Adrenal gland (tissue), 12 donors: ENCODE data around the gene PRKD3. TPM values are rescaled to one million over a fixed set of nuclear protein-coding genes. Genes with fewer than 3 reads are reported as not detected.
A peak's percentile ranks its signal among the peaks of the same experiment; 100 is the strongest.
"Not testable (repeated sequence)": the region's sequence is repeated elsewhere in the genome, so short reads cannot be mapped to it uniquely, and the experiment has no call there.

Experiments
- DNase-seq, 7 donors: peaks; one replicate each; pipeline ENCODE4 v3.0.0-alpha.2; 2019 to 2020
- H3K27ac ChIP-seq, 5 donors: fragments of 200-600 bp; sonication (generic) in 4 of 5; 1 replicate in 3 of 5; 2 replicates in 2 of 5; pipeline versions ENCODE4 v1.5.1 to v1.8.0; 2016 to 2020; ENCODE audit warnings: mild to moderate bottlenecking in 1 of 5
- H3K27me3 ChIP-seq: fragments of 200-600 bp; 2 replicates; pipeline ENCODE4 v1.8.0; 2021
- H3K36me3 ChIP-seq, 2 donors: fragments of 200-600 bp; replicated peaks in 1 of 2; 1 replicate in 1 of 2; 2 replicates in 1 of 2; pipeline versions ENCODE4 v1.5.1 to v1.8.0; 2018 to 2022
- H3K4me1 ChIP-seq, 2 donors: fragments of 200-600 bp; replicated peaks in 1 of 2; 1 replicate in 1 of 2; 2 replicates in 1 of 2; pipeline versions ENCODE4 v1.5.1 to v1.8.0; 2018 to 2021
- H3K4me3 ChIP-seq, 4 donors: fragments of 200-600 bp; sonication (generic) in 3 of 4; one replicate each; pipeline ENCODE4 v1.5.1; 2016 to 2018
- H3K9me3 ChIP-seq, 3 donors: fragments of 200-600 bp; sonication (generic) in 1 of 3; replicated peaks in 1 of 3; 1 replicate in 2 of 3; 2 replicates in 1 of 3; pipeline versions ENCODE4 v1.5.1 to v1.8.0; 2016 to 2021
- POLR2A ChIP-seq, 2 donors: fragments of 450-650 bp; IDR thresholded peaks; one replicate each; pipeline ENCODE4 v1.6.1; 2017; ENCODE audit warnings: antibody characterized with exemption in 2 of 2, mild to moderate bottlenecking in 2 of 2, moderate library complexity in 1 of 2
- WGBS, 4 donors: extraction: QIAGEN DNeasy Blood & Tissue Kit in 2 of 4; methylation state at CpG; one replicate each; pipeline versions ENCODE4 v1.1.5 to v1.1.7; 2013 to 2017; 5-methylcytosine and 5-hydroxymethylcytosine counted together
- intact Hi-C, 2 donors: fragments of 100-400 bp; cut with DNase I; formaldehyde crosslinking; loops; one replicate each; pipeline versions ENCODE4 v1.14.1 to v1.15.0; 2022 to 2023
- polyA plus RNA-seq, 3 donors: library from polyadenylated mRNA; stranded (reverse); fragments of 200-250 nt in 2 of 3; fragments of 350-450 nt in 1 of 3; fragmentation: Illumina TruSeq in 1 of 3; extraction: RNeasy Lipid Tissue Mini Kit (QIAGEN cat#74804) in 1 of 3; gene quantifications; one replicate each; pipeline ENCODE4 v1.2.3, GENCODE V29; 2013 to 2014
- total RNA-seq, 9 donors: library from RNA; depleted of rRNA in 4 of 9; stranded (reverse); fragments of >200 nt in 4 of 9; fragments of 120-200 nt in 1 of 9; fragmentation: NEBNext Ultra II Directional in 1 of 9; extraction: Animal tissue kit (Norgen Biotek cat#: 25700) in 1 of 9; gene quantifications; one replicate each; pipeline versions ENCODE4 v1.1.0 to v1.2.4, GENCODE V29; 2013 to 2023
- TF ChIP-seq, protein P1 (sequence below), 6 experiments: fragments of 450-650 bp in 4 of 6; fragments of 200-600 bp in 2 of 6; sonication (generic) in 1 of 6; IDR thresholded peaks; 1 replicate in 5 of 6; 2 replicates in 1 of 6; pipeline versions ENCODE4 v1.5.1 to v1.8.0; 2016 to 2021; ENCODE audit warnings: antibody characterized with exemption in 6 of 6, mild to moderate bottlenecking in 2 of 6, moderate library complexity in 1 of 6
- donor health status: healthy with polysubstance abuse.
- donor health status: Bipolar disorder and iron deficiency.
- donor health status: DM: yes; HTN: yes; CAD: no.
- donor health status: DM: no; HTN: no; CAD: no.
- donor health status: DM: no; HTN: no; CAD: no.
- donor health status: DM: yes; HTN: yes; CAD: no.

PRKD3 gene
- total and polyA plus RNA-seq, 12 donors, result 10.9 to 136 (median 49.3) TPM

DNA sequence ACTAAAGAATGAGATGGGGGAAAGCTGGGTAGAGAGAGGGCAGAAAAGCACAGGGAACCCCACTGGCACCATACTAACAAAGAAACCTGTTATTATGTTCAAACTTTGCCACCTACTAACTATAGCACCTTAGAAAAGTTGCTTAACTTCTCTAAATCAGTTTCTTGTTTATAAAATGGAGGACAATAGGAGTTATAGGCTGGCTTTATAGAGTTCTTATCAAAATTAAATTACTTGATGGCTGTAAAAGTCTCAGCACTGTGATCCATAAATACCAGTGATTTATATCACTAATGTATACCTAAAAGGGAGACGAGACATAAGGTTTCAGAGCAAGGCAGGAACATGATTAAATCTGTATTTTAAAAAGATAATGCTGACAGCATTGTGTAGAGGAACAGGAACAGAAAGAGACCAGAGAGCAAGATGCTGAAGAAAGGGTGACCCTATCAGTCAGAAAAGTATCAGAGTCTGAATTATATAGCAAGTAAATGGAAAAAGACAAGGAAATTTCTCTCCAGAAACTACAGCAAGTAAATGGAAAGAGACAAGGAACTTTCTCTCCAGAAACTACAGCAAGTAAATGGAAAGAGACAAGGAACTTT is 29.1 kb downstream of the PRKD3 start:
- Histone ChIP-seq H3K9me3 (no peaks in the 10 kb centered on the region), H3K27ac (no peak overlapping the region), H3K36me3 (no peaks in the 10 kb centered on the region), H3K4me1 (peaks cover 0 to 11% of the 10 kb centered on the region in 2 donors), H3K27me3 (no peaks in the 10 kb centered on the region), H3K4me3 (no peak overlapping the region)
- DNase-seq, result no peak
- intact Hi-C loops, result no loop called here
- WGBS, 4 donors, result 72 to 86% (median 81%) methylated on average over 1 of the region's 1 CpG
- TF ChIP-seq, protein P1, sequence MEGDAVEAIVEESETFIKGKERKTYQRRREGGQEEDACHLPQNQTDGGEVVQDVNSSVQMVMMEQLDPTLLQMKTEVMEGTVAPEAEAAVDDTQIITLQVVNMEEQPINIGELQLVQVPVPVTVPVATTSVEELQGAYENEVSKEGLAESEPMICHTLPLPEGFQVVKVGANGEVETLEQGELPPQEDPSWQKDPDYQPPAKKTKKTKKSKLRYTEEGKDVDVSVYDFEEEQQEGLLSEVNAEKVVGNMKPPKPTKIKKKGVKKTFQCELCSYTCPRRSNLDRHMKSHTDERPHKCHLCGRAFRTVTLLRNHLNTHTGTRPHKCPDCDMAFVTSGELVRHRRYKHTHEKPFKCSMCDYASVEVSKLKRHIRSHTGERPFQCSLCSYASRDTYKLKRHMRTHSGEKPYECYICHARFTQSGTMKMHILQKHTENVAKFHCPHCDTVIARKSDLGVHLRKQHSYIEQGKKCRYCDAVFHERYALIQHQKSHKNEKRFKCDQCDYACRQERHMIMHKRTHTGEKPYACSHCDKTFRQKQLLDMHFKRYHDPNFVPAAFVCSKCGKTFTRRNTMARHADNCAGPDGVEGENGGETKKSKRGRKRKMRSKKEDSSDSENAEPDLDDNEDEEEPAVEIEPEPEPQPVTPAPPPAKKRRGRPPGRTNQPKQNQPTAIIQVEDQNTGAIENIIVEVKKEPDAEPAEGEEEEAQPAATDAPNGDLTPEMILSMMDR (IDR thresholded peaks at IDR 0.05), result no peak
- no peak for TF ChIP-seq POLR2A (IDR thresholded peaks at IDR 0.05)

DNA sequence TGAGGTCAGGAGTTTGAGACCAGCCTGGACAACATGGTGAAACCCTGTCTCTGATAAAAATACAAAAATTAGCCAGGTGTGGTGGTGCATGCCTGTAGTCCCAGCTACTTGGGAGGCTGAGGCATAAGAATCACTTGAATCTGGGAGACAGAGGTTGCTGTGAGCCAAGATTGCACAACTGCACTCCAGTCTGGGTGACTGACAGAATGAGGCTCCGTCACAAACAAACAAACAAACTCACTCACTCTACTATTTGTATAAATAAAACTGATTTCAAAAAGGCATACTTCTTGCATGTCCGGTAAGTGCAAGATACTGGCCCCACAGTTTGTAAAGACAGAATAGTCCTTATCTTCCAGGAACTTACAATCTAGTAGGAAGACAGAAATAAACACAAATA is 29.8 kb downstream of the PRKD3 start:
- H3K4me3 ChIP-seq, H3K9me3 ChIP-seq, intact Hi-C loops, H3K27me3 ChIP-seq, H3K27ac ChIP-seq, H3K36me3 ChIP-seq: not testable (repeated sequence)
- peaks cover 0 to 11% of the 10 kb centered on the region in 2 donors for H3K4me1 ChIP-seq
- WGBS, 4 donors, result 71 to 91% (median 78%) methylated on average over 2 of the region's 2 CpGs
- peak in 1 of 7 donors; percentile 12 for DNase-seq

DNA sequence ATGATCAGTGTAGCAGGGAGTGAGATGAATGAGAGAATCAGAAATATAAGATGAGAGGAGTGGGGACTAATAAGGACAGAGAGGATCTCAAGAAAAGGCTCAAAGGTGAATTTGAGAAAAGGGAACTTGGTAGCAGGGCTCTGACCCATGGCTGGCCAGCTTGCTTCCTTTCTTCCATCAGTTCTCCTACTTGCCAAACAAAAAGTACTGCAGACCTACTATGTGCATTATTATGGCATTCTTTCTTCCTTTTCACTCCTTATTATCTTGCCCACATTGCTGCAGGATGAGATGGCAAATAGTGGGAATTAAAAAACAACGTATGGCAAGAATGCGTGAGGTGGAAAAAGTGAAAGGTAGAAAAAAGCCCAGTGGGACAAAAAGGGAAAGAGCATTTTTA is 33.0 kb downstream of the PRKD3 start:
- Histone ChIP-seq H3K4me3 (no peak overlapping the region), H3K27me3 (no peaks in the 10 kb centered on the region), H3K9me3 (no peaks in the 10 kb centered on the region), H3K4me1 (peaks cover 0 to 11% of the 10 kb centered on the region in 2 donors), H3K36me3 (peaks cover 0 to 17% of the 10 kb centered on the region in 2 donors), H3K27ac (no peak overlapping the region)
- 93 to 98% (median 96%) methylated on average over 2 of the region's 2 CpGs for WGBS, 4 donors
- intact Hi-C loops, result no loop called here
- TF ChIP-seq, protein P1 (IDR thresholded peaks at IDR 0.05), result no peak
- no peak for TF ChIP-seq POLR2A (IDR thresholded peaks at IDR 0.05)
- DNase-seq, result no peak

DNA sequence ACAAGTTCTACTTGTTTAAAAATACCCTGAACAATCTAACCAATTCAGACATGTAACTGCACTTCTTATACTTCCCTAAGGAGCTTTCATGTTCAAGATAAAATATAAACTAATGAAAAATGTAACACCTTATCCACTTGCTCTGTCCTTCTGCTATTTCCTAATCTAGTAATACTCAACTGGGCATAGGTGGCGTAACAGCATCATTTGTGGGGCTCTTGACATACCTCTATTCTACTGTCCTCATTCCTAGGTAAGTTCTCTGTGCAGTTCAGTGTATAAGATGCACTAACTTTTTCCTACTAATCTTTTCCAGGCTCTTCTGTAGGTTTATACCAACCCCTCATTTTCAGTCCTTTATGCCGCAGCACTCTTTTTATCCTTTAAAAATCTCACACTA is 36.7 kb downstream of the PRKD3 start:
- Histone ChIP-seq H3K27me3 (no peaks in the 10 kb centered on the region), H3K9me3 (no peaks in the 10 kb centered on the region), H3K4me3 (no peak overlapping the region), H3K4me1 (peaks cover 0 to 3% of the 10 kb centered on the region in 2 donors), H3K27ac (no peak overlapping the region), H3K36me3 (peaks cover 0 to 25% of the 10 kb centered on the region in 2 donors)
- WGBS, 4 donors, result 86 to 92% (median 90%) methylated on average over 2 of the region's 2 CpGs
- peak in 1 of 7 donors; percentile 16 for DNase-seq
- TF ChIP-seq POLR2A (IDR thresholded peaks at IDR 0.05), result no peak
- TF ChIP-seq, protein P1 (IDR thresholded peaks at IDR 0.05), result peak in 1 of 6 experiments; percentile 9
- intact Hi-C loops, result no loop called here

DNA sequence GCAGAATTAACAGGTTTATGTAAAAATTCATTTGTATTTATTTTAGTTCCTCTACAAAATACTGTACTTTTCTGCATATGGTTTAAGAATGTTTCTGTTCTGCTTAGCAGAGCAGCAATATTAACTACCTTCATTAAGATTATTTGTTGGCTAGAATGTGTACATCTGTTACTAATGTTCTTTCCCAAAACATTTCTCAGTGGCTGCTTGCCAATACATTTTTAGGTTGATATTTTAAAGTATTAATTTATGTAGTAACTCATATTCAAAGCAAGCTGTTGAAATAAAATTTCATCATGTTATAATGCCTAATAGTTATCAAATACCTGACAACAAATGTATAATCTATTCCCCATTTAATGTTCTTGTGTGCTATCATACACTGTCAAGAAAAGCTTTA is 40.3 kb downstream of the PRKD3 start:
- Histone ChIP-seq H3K4me3 (no peak overlapping the region), H3K9me3 (no peaks in the 10 kb centered on the region), H3K27me3 (no peaks in the 10 kb centered on the region), H3K4me1 (peaks cover 0 to 5% of the 10 kb centered on the region in 2 donors), H3K36me3 (peaks cover 0 to 35% of the 10 kb centered on the region in 2 donors), H3K27ac (no peak overlapping the region)
- TF ChIP-seq POLR2A (IDR thresholded peaks at IDR 0.05), result no peak
- TF ChIP-seq, protein P1 (IDR thresholded peaks at IDR 0.05), result no peak
- intact Hi-C loops, result no loop called here
- no peak for DNase-seq
